NCI-H2227 (cell line): ENCODE data around the gene LEMD1.

Experiments
- DNase-seq: peaks from one replicate; lab custom pipeline; 2025; ENCODE audit not compliant: unreplicated experiment; lab: John Stamatoyannopoulos, UW

The LEMD1 gene

GRCh38 chr1:205357567-205357966 is 64.3 kb downstream of the LEMD1 start:
- no peak for DNase-seq

GRCh38 chr1:205356440-205357139 is 65.3 kb downstream of the LEMD1 start, which contains the start of gene KLHDC8A:
KLHDC8A (minus strand) TSS chr1:205356922; CDS start chr1:205343604, 13,318 bp downstream.
- peak; percentile 89 for DNase-seq

- DNase-seq = no peak
These were observed 66.8 kb downstream of the LEMD1 start for GRCh38 chr1:205355075-205355453.

- DNase-seq = peak; percentile 84
These were observed 67.4 kb downstream of the LEMD1 start for GRCh38 chr1:205354259-205355074.

GRCh38 chr1:205353612-205354011 is 68.2 kb downstream of the LEMD1 start:
- DNase-seq = no peak

- DNase-seq = no peak
These were observed 68.7 kb downstream of the LEMD1 start for GRCh38 chr1:205353191-205353590.

GRCh38 chr1:205351984-205352713 is 69.7 kb downstream of the LEMD1 start:
- peak; percentile 93 for DNase-seq

GRCh38 chr1:205350691-205351141 is 71.1 kb downstream of the LEMD1 start:
- DNase-seq = peak; percentile 80

- no peak for DNase-seq
These were observed 71.7 kb downstream of the LEMD1 start for GRCh38 chr1:205350124-205350523.

- peak; percentile 28 for DNase-seq
These were observed 73.0 kb downstream of the LEMD1 start for GRCh38 chr1:205348554-205349487.

GRCh38 chr1:205346956-205347574 is 74.8 kb downstream of the LEMD1 start:
- peak; percentile 76 for DNase-seq

- DNase-seq = no peak
These were observed 76.1 kb downstream of the LEMD1 start for GRCh38 chr1:205345761-205346160.

GRCh38 chr1:205344066-205344928 is 77.6 kb downstream of the LEMD1 start:
- DNase-seq = peak; percentile 69

- peak; percentile 82 for DNase-seq
These were observed 78.3 kb downstream of the LEMD1 start for GRCh38 chr1:205343431-205344065.

GRCh38 chr1:205342986-205343385 is 78.9 kb downstream of the LEMD1 start:
- DNase-seq = no peak

GRCh38 chr1:205340676-205341075 is 81.2 kb downstream of the LEMD1 start:
- no peak for DNase-seq

GRCh38 chr1:205339717-205340116 is 82.1 kb downstream of the LEMD1 start:
- no peak for DNase-seq

- no peak for DNase-seq
These were observed 82.6 kb downstream of the LEMD1 start for GRCh38 chr1:205339197-205339702.
